ENCODE results near the gene HRG.

DNA sequence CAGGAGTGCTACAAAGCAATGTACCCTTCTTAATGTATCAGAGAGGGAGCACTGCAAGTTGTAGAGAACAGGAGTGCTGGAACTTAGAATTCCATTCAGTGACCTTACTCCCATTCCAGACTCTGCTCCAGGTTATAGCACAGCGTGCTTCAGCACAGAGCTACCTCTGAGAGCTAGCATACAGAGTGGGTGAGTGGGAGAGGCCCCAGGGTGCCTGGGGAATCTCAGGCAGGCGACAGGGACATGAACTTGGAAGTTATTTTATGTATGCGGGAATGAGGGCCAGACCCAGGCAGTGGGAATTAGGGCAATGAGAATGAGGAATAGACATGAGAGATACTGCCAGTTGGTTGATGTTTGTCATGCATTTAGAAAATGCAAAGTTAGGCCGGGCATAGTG lies 47.7 kb downstream of the HRG start:
- TF ChIP-seq, protein P1, sequence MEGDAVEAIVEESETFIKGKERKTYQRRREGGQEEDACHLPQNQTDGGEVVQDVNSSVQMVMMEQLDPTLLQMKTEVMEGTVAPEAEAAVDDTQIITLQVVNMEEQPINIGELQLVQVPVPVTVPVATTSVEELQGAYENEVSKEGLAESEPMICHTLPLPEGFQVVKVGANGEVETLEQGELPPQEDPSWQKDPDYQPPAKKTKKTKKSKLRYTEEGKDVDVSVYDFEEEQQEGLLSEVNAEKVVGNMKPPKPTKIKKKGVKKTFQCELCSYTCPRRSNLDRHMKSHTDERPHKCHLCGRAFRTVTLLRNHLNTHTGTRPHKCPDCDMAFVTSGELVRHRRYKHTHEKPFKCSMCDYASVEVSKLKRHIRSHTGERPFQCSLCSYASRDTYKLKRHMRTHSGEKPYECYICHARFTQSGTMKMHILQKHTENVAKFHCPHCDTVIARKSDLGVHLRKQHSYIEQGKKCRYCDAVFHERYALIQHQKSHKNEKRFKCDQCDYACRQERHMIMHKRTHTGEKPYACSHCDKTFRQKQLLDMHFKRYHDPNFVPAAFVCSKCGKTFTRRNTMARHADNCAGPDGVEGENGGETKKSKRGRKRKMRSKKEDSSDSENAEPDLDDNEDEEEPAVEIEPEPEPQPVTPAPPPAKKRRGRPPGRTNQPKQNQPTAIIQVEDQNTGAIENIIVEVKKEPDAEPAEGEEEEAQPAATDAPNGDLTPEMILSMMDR (IDR thresholded peaks at IDR 0.05; ENCODE audit: extremely low read depth in 1 of 2, insufficient read depth in 1 of 2, low read depth in 1 of 2, low read length in 2 of 2), result no peak
- TF ChIP-seq EZH2 (IDR thresholded peaks at IDR 0.05; ENCODE audit: borderline replicate concordance, low read depth, low read length, severe bottlenecking) (no peak), FOS (IDR thresholded peaks at IDR 0.05; ENCODE audit: borderline replicate concordance, insufficient read depth, low read length) (no peak), POLR2AphosphoS5 (IDR thresholded peaks at IDR 0.05; ENCODE audit: insufficient read depth, low read depth, low read length) (no peak), POLR2A (IDR thresholded peaks at IDR 0.05; ENCODE audit: low read depth, low read length) (no peak), MYC (IDR thresholded peaks at IDR 0.05; ENCODE audit: low read depth, low read length) (no peak), JUN (IDR thresholded peaks at IDR 0.05; ENCODE audit: borderline replicate concordance, insufficient read depth, insufficient read length, low read depth) (no peak)
- TF ChIP-seq, protein P2, sequence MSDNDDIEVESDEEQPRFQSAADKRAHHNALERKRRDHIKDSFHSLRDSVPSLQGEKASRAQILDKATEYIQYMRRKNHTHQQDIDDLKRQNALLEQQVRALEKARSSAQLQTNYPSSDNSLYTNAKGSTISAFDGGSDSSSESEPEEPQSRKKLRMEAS (IDR thresholded peaks at IDR 0.05; ENCODE audit: insufficient read depth, insufficient read length), result no peak

Data from endothelial cell of umbilical vein (primary cell).